HepG2 (cell line): ENCODE results near the gene CPT1B. TPM values are rescaled to one million over a fixed set of nuclear protein-coding genes. Genes with fewer than 3 reads are reported as not detected.

ENCODE experiments used
- ATAC-seq: fragments of 200-7000 bp; cut with Tn5 transposase; 3 replicates; pipeline ENCODE4 v1.9.1; 2020; ENCODE audit warnings: mild to moderate bottlenecking, moderate library complexity
- BruUV-seq: library from RNA; stranded (reverse); fragments of 400-500 nt; replicated peaks from 2 replicates; lab custom pipeline; 2021; lab: Mats Ljungman, UMichigan
- CTCF ChIA-PET: fragments of 300-600 bp; formaldehyde crosslinking; extraction: SDS; loops from one replicate; lab custom pipeline; 2021; ENCODE audit warnings: low total read pairs, inconsistent platforms, low intra/inter-chr PET ratio; lab: Yijun Ruan, JAX
- POLR2A ChIA-PET: fragments of 350-600 bp; sonication (Branson Sonifier 250); formaldehyde crosslinking; loops from one replicate; lab custom pipeline; 2020; ENCODE audit warnings: antibody characterized with exemption, inconsistent platforms; lab: Yijun Ruan, JAX
- DNase-seq: peaks from one replicate; pipeline ENCODE4 v3.0.0-alpha.2; 2015; ENCODE audit warnings: low spot score
- FAIRE-seq: peaks from 3 replicates; lab custom pipeline; 2011; peaks lifted over from hg19 to GRCh38; lab: Jason Lieb, UNC
- H2AFZ ChIP-seq: one replicate; pipeline ENCODE4 v1.6.1; 2011; ENCODE audit warnings: low read length, inconsistent platforms
- H3K27ac ChIP-seq: fragments of 300-600 bp; 3 replicates; pipeline ENCODE4 v1.8.0; 2011; ENCODE audit warnings: mixed run types, mild to moderate bottlenecking, mixed read lengths, low read length, inconsistent platforms; ENCODE audit not compliant: insufficient read depth; ENCODE audit errors: extremely low read length
- H3K27me3 ChIP-seq, 2 experiments: fragments of 200-600 bp in 1 of 2; 2 replicates in 1 of 2; 3 replicates in 1 of 2; pipeline versions ENCODE4 v1.6.0 to v1.8.0; 2011; ENCODE audit warnings: low read length in 2 of 2, mild to moderate bottlenecking in 2 of 2, moderate library complexity in 2 of 2, inconsistent platforms in 1 of 2; ENCODE audit not compliant: insufficient read depth in 2 of 2, control insufficient read depth in 1 of 2
- H3K36me3 ChIP-seq, 2 experiments: fragments of 200-600 bp in 1 of 2; replicated peaks in 1 of 2; 2 replicates in 1 of 2; 3 replicates in 1 of 2; pipeline versions ENCODE4 v1.5.1 to v1.8.0; 2011; ENCODE audit warnings: low read length in 2 of 2, inconsistent platforms in 1 of 2; ENCODE audit not compliant: insufficient read depth in 2 of 2, control insufficient read depth in 1 of 2
- H3K4me1 ChIP-seq: 2 replicates; pipeline ENCODE4 v1.5.1; 2012; ENCODE audit warnings: low read length, inconsistent platforms; ENCODE audit not compliant: insufficient read depth
- H3K4me2 ChIP-seq: 2 replicates; pipeline ENCODE4 v1.6.0; 2011; ENCODE audit warnings: low read depth, low read length, inconsistent platforms
- H3K4me3 ChIP-seq, 3 experiments: fragments of 200-600 bp in 1 of 3; sonication (generic), shearing (Covaris generic) in 1 of 3; replicated peaks in 1 of 3; 2 replicates each; pipeline ENCODE4 v1.5.1; 2011 to 2016; ENCODE audit warnings: low read length in 3 of 3, inconsistent platforms in 2 of 3, low read depth in 2 of 3, mild to moderate bottlenecking in 2 of 3, control low read depth in 1 of 3, mixed read lengths in 1 of 3; ENCODE audit not compliant: insufficient read depth in 1 of 3
- H3K79me2 ChIP-seq: one replicate; pipeline ENCODE4 v1.6.1; 2011; ENCODE audit warnings: low read length, inconsistent platforms; ENCODE audit not compliant: insufficient read depth
- H3K9ac ChIP-seq: 2 replicates; pipeline ENCODE4 v1.6.0; 2011; ENCODE audit warnings: mild to moderate bottlenecking, low read depth, low read length, inconsistent platforms; ENCODE audit not compliant: insufficient read depth
- H3K9me3 ChIP-seq: 2 replicates; pipeline ENCODE4 v1.5.1; 2012; ENCODE audit warnings: mild to moderate bottlenecking, low read length
- H4K20me1 ChIP-seq: 2 replicates; pipeline ENCODE4 v1.6.0; 2011; ENCODE audit warnings: inconsistent platforms, mild to moderate bottlenecking, low read length, moderate library complexity; ENCODE audit not compliant: insufficient read depth
- GTF3A ChIP-seq: sonication (generic); formaldehyde crosslinking; conservative IDR thresholded peaks from 2 replicates; pipeline ENCODE4 v1.4.0; 2020; ENCODE audit warnings: mild to moderate bottlenecking, missing genetic modification reagents
- PHF5A ChIP-seq: IDR thresholded peaks from one replicate; pipeline ENCODE4 v1.6.1; 2018; ENCODE audit warnings: low read depth, missing genetic modification reagents; ENCODE audit not compliant: unreplicated experiment
- REL ChIP-seq: sonication (generic); formaldehyde crosslinking; conservative IDR thresholded peaks from 2 replicates; pipeline ENCODE4 v1.8.0; 2022; ENCODE audit warnings: mild to moderate bottlenecking, missing genetic modification reagents, moderate library complexity
- ZNF614 ChIP-seq: IDR thresholded peaks from 2 replicates; pipeline ENCODE4 v1.6.1; 2018; ENCODE audit warnings: missing biosample characterization, missing genetic modification reagents, inconsistent platforms, borderline replicate concordance
- ZNF850 ChIP-seq: sonication (generic); formaldehyde crosslinking; conservative IDR thresholded peaks from 2 replicates; pipeline ENCODE4 v1.9.0; 2021; ENCODE audit warnings: mild to moderate bottlenecking, missing genetic modification reagents
- WGBS: methylation state at CpG from one replicate; pipeline ENCODE4 v1.1.6; 2017; ENCODE audit warnings: low lambda C conversion rate; 5-methylcytosine and 5-hydroxymethylcytosine counted together
- in situ Hi-C: cut with HindIII; loops from 2 replicates; pipeline ENCODE4 v1.10.0; 2017; ENCODE audit warnings: low pct_unique_long_range_greater_than_20kb; ENCODE audit not compliant: extremely low pct_ligation_motif_present
- intact Hi-C: fragments of 100-400 bp; cut with micrococcal nuclease; formaldehyde crosslinking; loops from one replicate; pipeline ENCODE4 v1.10.0; 2022; ENCODE audit not compliant: unreplicated experiment
- polyA plus RNA-seq, 8 experiments: library from polyadenylated mRNA; depleted of rRNA in 3 of 8; stranded (reverse) in 7 of 8; unstranded in 1 of 8; fragments of >200 nt; fragmentation: Illumina TruSeq in 4 of 8; extraction: Trizol in 4 of 8; gene quantifications; 2 replicates each; pipeline versions ENCODE4 v1.2.1 to v1.2.3, GENCODE V29; 2011 to 2016; ENCODE audit warnings: low read depth in 4 of 8, missing spikeins in 1 of 8, mixed read lengths in 1 of 8; ENCODE audit not compliant: insufficient read depth in 1 of 8
- total RNA-seq, 5 experiments: library from RNA; depleted of rRNA; stranded (reverse); fragments of >200 nt; fragmentation: Illumina TruSeq; extraction: Trizol; gene quantifications; 2 replicates each; pipeline ENCODE4 v1.2.3, GENCODE V29; 2016; ENCODE audit warnings: low read depth in 1 of 5
- TF ChIP-seq, protein P1 (sequence below): sonication (generic); formaldehyde crosslinking; IDR thresholded peaks from 2 replicates; pipeline ENCODE4 v1.9.0; 2021; ENCODE audit warnings: missing genetic modification reagents, borderline replicate concordance
- TF ChIP-seq, protein P2 (sequence below): sonication (generic); formaldehyde crosslinking; IDR thresholded peaks from 2 replicates; pipeline ENCODE4 v1.8.0; 2022; ENCODE audit warnings: mild to moderate bottlenecking, missing genetic modification reagents; ENCODE audit not compliant: insufficient replicate concordance

The CPT1B gene
- total and polyA plus RNA-seq, 2 of the 13 experiments (the other 11 are each of a cell fraction or from before 2014, with no cell fraction given), result 9.2 to 19.5 TPM

DNA sequence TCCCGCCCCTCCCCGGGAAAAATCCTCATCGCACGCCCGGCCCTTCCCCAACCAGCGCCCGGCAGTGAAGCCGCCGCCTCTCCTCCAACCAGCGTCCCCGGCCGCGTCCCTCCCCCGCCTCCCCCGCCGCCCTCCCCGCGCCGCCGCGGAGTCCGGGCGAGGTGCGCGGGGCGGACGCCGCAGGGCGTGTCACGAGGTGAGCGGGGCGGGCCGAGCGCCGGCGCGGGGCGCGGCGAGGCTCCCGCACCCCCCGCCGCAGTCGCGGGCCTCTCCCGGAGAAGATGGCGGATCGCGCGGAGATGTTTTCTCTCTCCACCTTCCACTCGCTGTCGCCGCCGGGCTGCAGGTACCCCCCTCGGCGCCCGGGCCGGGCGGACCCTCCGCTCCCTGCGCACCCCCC is 22.3 kb upstream of the CPT1B start, which contains the start of gene MAPK8IP2:
Gene MAPK8IP2, plus strand, starts transcription at position 256 of the 400 bp plus-strand sequence. Its CDS starts 26 bp downstream, at position 282.
- ChIA-PET CTCF (no interaction called here), POLR2A (no interaction called here)
- no peaks in the 10 kb centered on the region for H3K36me3 ChIP-seq
- no peaks in the 10 kb centered on the region for H3K9me3 ChIP-seq
- H3K4me1 ChIP-seq, result peaks cover 15% of the 10 kb centered on the region
- H3K4me3 ChIP-seq, result peak within 1 kb of the TSS in 2 of 3 experiments; percentile 57 to 70; a peak in 3 of 6 replicates
- no peak within 1 kb of the TSS for H3K9ac ChIP-seq
- H3K79me2 ChIP-seq, result no peaks in the 10 kb centered on the region
- 0% methylated on average over 5 of the region's 61 CpGs for WGBS
- no peak for TF ChIP-seq ZNF614 (CRISPR knock-in tag)
- no peak for TF ChIP-seq REL
- TF ChIP-seq, protein P1, sequence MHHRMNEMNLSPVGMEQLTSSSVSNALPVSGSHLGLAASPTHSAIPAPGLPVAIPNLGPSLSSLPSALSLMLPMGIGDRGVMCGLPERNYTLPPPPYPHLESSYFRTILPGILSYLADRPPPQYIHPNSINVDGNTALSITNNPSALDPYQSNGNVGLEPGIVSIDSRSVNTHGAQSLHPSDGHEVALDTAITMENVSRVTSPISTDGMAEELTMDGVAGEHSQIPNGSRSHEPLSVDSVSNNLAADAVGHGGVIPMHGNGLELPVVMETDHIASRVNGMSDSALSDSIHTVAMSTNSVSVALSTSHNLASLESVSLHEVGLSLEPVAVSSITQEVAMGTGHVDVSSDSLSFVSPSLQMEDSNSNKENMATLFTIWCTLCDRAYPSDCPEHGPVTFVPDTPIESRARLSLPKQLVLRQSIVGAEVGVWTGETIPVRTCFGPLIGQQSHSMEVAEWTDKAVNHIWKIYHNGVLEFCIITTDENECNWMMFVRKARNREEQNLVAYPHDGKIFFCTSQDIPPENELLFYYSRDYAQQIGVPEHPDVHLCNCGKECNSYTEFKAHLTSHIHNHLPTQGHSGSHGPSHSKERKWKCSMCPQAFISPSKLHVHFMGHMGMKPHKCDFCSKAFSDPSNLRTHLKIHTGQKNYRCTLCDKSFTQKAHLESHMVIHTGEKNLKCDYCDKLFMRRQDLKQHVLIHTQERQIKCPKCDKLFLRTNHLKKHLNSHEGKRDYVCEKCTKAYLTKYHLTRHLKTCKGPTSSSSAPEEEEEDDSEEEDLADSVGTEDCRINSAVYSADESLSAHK (CRISPR knock-in tag), result no peak
- no peak for TF ChIP-seq GTF3A (CRISPR knock-in tag)
- TF ChIP-seq ZNF850 (CRISPR knock-in tag), result 0 out of 2 replicates have a peak, but pooled peaks have one; percentile 7
- TF ChIP-seq, protein P2, sequence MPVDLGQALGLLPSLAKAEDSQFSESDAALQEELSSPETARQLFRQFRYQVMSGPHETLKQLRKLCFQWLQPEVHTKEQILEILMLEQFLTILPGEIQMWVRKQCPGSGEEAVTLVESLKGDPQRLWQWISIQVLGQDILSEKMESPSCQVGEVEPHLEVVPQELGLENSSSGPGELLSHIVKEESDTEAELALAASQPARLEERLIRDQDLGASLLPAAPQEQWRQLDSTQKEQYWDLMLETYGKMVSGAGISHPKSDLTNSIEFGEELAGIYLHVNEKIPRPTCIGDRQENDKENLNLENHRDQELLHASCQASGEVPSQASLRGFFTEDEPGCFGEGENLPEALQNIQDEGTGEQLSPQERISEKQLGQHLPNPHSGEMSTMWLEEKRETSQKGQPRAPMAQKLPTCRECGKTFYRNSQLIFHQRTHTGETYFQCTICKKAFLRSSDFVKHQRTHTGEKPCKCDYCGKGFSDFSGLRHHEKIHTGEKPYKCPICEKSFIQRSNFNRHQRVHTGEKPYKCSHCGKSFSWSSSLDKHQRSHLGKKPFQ, result peak; percentile 0
- no peak for TF ChIP-seq PHF5A (CRISPR knock-in tag)
- no peaks in the 10 kb centered on the region; the same call in 1 of the 2 replicates for H4K20me1 ChIP-seq
- no peak within 1 kb of the TSS for H3K27ac ChIP-seq
- H2AFZ ChIP-seq, result no peak within 1 kb of the TSS
- no peak for DNase-seq
- intact Hi-C loops (no loop called here), in situ Hi-C loops (no loop called here)
- no TSS peak for BruUV-seq
- peaks cover 0 to 2% of the 10 kb centered on the region in 2 experiments; a peak in 2 of 5 replicates for H3K27me3 ChIP-seq
- peak within 1 kb of the TSS; percentile 75 for H3K4me2 ChIP-seq
- FAIRE-seq, result no peak
- ATAC-seq, result peak; percentile 27
